Kidney (tissue), 14 donors: ENCODE data around the gene ADPRHL1. TPM values are rescaled to one million over a fixed set of nuclear protein-coding genes. Genes with fewer than 3 reads are reported as not detected.
A peak's percentile ranks its signal among the peaks of the same experiment; 100 is the strongest.

Source experiments
- DNase-seq, 5 donors: peaks; one replicate each; pipeline ENCODE4 v3.0.0-alpha.2; 2013 to 2020
- FAIRE-seq: peaks from 2 replicates; lab custom pipeline; 2012; peaks lifted over from hg19 to GRCh38; lab: Jason Lieb, UNC
- H3K27ac ChIP-seq, 2 donors: one replicate each; pipeline ENCODE4 v1.7.0; 2013; ENCODE audit warnings: low read depth in 2 of 2, low read length in 2 of 2, inconsistent platforms in 1 of 2
- H3K27me3 ChIP-seq: one replicate; pipeline ENCODE4 v1.7.1; 2013; ENCODE audit warnings: low read length, inconsistent platforms; ENCODE audit not compliant: control insufficient read depth, insufficient read depth
- H3K36me3 ChIP-seq, 3 donors: one replicate each; pipeline versions ENCODE4 v1.7.0 to v1.7.1; 2013; ENCODE audit warnings: low read length in 3 of 3, control low read depth in 1 of 3, inconsistent platforms in 1 of 3; ENCODE audit not compliant: insufficient read depth in 3 of 3, control insufficient read depth in 2 of 3
- H3K4me1 ChIP-seq, 3 donors: one replicate each; pipeline versions ENCODE4 v1.7.0 to v1.7.1; 2013; ENCODE audit warnings: low read length in 3 of 3, inconsistent platforms in 1 of 3, low read depth in 1 of 3; ENCODE audit not compliant: control insufficient read depth in 2 of 3, insufficient read depth in 2 of 3
- H3K4me3 ChIP-seq, 3 donors: one replicate each; pipeline versions ENCODE4 v1.7.0 to v1.8.1; 2013; ENCODE audit warnings: low read length in 3 of 3, control low read depth in 1 of 3, inconsistent platforms in 1 of 3
- H3K9ac ChIP-seq, 3 donors: one replicate each; pipeline versions ENCODE4 v1.7.0 to v1.7.1; 2013; ENCODE audit warnings: low read length in 3 of 3, control low read depth in 1 of 3, inconsistent platforms in 1 of 3
- H3K9me3 ChIP-seq, 3 donors: one replicate each; pipeline versions ENCODE4 v1.7.0 to v1.7.1; 2013; ENCODE audit warnings: low read length in 3 of 3, control low read depth in 1 of 3, inconsistent platforms in 1 of 3; ENCODE audit not compliant: control insufficient read depth in 2 of 3, insufficient read depth in 1 of 3
- intact Hi-C: fragments of 100-400 bp; cut with DNase I; formaldehyde crosslinking; loops from one replicate; pipeline ENCODE4 v1.11.1; 2022
- polyA plus RNA-seq: library from polyadenylated mRNA; stranded (reverse); fragments of 350-450 nt; fragmentation: Illumina TruSeq; extraction: RNeasy Lipid Tissue Mini Kit (QIAGEN cat#74804); gene quantifications from one replicate; pipeline ENCODE4 v1.2.3, GENCODE V29; 2014; ENCODE audit warnings: low read depth, low replicate concordance; ENCODE audit not compliant: insufficient read depth
- total RNA-seq: library from RNA; stranded (reverse); fragmentation: NEBNext Ultra II Directional; extraction: Animal tissue kit (Norgen Biotek cat#: 25700); gene quantifications from one replicate; pipeline ENCODE4 v1.2.1, GENCODE V29; 2021
- TF ChIP-seq, protein P1 (sequence below): IDR thresholded peaks from 3 replicates; pipeline ENCODE4 v1.5.1; 2012; ENCODE audit warnings: mild to moderate bottlenecking, moderate library complexity, borderline replicate concordance; ENCODE audit not compliant: insufficient read depth; ENCODE audit errors: extremely low read depth
- donor health status: control.
- donor health status: control.
- donor health status: control.
- donor health status: control.
- donor health status: control.
- donor health status: DM: yes; HTN: yes; CAD: no.
- donor health status: Normal renal cell carcinoma (clear cell type).

The ADPRHL1 gene
- total and polyA plus RNA-seq, 2 donors from 2014 or later = 1.1 to 1.5 TPM

GRCh38 chr13:113448885-113449692 lies 4.2 kb downstream of the ADPRHL1 start:
- Histone ChIP-seq H3K4me1 (no peaks in the 10 kb centered on the region), H3K9ac (no peak overlapping the region), H3K36me3 (peaks cover 0 to 4% (median 0%) of the 10 kb centered on the region in 3 donors), H3K27ac (no peak overlapping the region), H3K9me3 (no peaks in the 10 kb centered on the region), H3K27me3 (no peaks in the 10 kb centered on the region), H3K4me3 (peak overlapping the region in 1 of 3 donors; percentile 29)
- FAIRE-seq = no peak
- TF ChIP-seq, protein P1, sequence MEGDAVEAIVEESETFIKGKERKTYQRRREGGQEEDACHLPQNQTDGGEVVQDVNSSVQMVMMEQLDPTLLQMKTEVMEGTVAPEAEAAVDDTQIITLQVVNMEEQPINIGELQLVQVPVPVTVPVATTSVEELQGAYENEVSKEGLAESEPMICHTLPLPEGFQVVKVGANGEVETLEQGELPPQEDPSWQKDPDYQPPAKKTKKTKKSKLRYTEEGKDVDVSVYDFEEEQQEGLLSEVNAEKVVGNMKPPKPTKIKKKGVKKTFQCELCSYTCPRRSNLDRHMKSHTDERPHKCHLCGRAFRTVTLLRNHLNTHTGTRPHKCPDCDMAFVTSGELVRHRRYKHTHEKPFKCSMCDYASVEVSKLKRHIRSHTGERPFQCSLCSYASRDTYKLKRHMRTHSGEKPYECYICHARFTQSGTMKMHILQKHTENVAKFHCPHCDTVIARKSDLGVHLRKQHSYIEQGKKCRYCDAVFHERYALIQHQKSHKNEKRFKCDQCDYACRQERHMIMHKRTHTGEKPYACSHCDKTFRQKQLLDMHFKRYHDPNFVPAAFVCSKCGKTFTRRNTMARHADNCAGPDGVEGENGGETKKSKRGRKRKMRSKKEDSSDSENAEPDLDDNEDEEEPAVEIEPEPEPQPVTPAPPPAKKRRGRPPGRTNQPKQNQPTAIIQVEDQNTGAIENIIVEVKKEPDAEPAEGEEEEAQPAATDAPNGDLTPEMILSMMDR = no peak
- DNase-seq = peak in 1 of 5 donors; percentile 69
- intact Hi-C loops = no loop called here

DNA sequence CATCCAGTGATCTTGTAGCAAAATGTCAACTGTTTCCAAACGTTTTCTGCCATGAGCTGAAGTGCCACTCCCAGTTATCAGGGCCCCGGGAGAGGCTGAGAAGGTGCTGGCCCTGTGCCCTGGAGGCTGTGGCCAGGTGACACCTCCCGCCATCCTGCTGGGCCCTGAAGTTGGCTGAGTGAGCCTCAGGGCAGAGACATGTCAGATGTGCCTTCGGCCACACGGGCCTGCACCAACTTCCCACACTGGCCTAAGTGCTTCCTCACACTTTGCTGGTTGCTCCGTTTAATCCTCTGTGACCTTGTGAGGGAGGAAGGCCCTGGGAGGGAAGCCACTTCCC lies 4.8 kb downstream of the ADPRHL1 start:
- FAIRE-seq = no peak
- TF ChIP-seq, protein P1 = no peak
- Histone ChIP-seq H3K9me3 (no peaks in the 10 kb centered on the region), H3K36me3 (no peaks in the 10 kb centered on the region), H3K27me3 (no peaks in the 10 kb centered on the region), H3K4me3 (peak overlapping the region in 1 of 3 donors; percentile 29), H3K4me1 (no peaks in the 10 kb centered on the region), H3K9ac (no peak overlapping the region), H3K27ac (no peak overlapping the region)
- DNase-seq = peak in 1 of 5 donors; percentile 50
- intact Hi-C loops = no loop called here

DNA sequence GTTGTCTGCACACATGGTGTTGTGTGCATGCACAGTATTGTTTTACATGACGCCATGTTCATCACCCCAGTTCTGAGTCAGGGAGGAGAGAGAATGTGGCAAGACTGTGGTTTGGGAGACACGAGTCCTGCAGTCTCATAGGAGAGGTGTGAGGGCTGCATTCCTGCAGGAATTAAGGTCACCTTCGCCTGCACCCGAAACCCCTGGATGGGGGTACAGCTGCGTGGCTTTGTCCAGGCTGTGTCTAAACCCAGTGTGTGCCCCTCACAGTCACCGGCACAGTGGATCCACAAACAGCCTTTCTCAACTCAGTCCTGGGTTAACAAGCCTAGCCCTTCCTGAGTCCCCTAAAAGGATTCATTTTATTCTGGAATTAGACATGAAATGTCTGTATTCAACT lies 5.7 kb downstream of the ADPRHL1 start:
- Histone ChIP-seq H3K9ac (no peak overlapping the region), H3K4me3 (no peak overlapping the region), H3K36me3 (no peaks in the 10 kb centered on the region), H3K27me3 (no peaks in the 10 kb centered on the region), H3K27ac (no peak overlapping the region), H3K9me3 (no peaks in the 10 kb centered on the region), H3K4me1 (no peaks in the 10 kb centered on the region)
- DNase-seq = peak in 1 of 5 donors; percentile 31
- TF ChIP-seq, protein P1 = no peak
- no peak for FAIRE-seq
- intact Hi-C loops = no loop called here

GRCh38 chr13:113446488-113446854 lies 6.8 kb downstream of the ADPRHL1 start:
- FAIRE-seq (no peak), DNase-seq (no peak)
- Histone ChIP-seq H3K9ac (no peak overlapping the region), H3K9me3 (no peaks in the 10 kb centered on the region), H3K36me3 (no peaks in the 10 kb centered on the region), H3K4me1 (no peaks in the 10 kb centered on the region), H3K27me3 (no peaks in the 10 kb centered on the region), H3K4me3 (no peak overlapping the region), H3K27ac (no peak overlapping the region)
- TF ChIP-seq, protein P1 = no peak
- intact Hi-C loops = no loop called here
